ENCODE measurements around the gene DLK1. TPM values are rescaled to one million over a fixed set of nuclear protein-coding genes. Genes with fewer than 3 reads are reported as not detected.

DLK1 gene
- total RNA-seq, 1 donor from 2014 or later = 4.4 TPM

DNA sequence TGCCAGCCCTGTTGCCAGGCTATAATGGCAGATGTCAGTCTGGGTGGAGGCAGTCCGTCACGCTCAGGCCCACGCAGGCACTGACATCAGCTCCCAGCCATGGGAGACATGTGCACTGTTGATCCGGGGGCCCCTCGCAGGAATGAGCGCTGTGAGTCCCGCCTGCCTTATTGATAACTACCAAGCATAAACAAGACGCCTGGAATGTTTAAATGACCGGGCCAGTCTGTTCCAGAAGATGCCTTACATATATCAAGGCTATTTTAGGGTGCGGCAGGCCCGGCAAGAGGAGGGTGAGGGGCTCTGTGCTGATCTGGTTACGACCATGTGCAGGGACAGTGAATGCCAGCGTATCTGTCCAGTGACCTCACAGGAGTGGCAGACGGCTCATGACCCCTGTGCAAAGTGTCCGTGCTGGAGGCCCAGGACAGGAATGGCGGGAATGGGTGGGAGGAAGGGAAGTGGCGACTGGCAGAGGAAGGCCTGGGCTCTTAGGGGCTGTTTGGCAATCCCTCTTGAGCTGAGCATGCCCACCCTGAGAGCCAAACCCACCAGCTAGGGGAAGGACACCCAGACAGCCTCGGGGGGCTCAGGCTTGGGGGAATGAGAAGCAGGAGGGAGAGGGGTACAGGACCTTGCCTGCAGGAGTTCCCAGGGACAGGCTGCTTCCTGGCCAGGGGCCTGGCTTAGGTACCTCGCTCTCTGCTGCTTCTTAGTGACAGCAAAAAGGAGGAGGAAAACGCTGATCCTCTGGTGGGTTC is 49.3 kb downstream of the DLK1 start:
- Mint-ChIP-seq H3K4me3 (no peak overlapping the region), H3K36me3 (ENCODE audit: low read depth) (peaks cover 3% of the 10 kb centered on the region), H3K9me3 (peaks cover 4% of the 10 kb centered on the region), H3K27me3 (ENCODE audit: low read depth) (no peaks in the 10 kb centered on the region), H3K27ac (ENCODE audit: unreplicated experiment) (peak overlapping the region; percentile 86), H3K4me1 (peaks cover 17% of the 10 kb centered on the region)
- no peak for DNase-seq (ENCODE audit: low read depth, low spot score)
- TF ChIP-seq, protein P1, sequence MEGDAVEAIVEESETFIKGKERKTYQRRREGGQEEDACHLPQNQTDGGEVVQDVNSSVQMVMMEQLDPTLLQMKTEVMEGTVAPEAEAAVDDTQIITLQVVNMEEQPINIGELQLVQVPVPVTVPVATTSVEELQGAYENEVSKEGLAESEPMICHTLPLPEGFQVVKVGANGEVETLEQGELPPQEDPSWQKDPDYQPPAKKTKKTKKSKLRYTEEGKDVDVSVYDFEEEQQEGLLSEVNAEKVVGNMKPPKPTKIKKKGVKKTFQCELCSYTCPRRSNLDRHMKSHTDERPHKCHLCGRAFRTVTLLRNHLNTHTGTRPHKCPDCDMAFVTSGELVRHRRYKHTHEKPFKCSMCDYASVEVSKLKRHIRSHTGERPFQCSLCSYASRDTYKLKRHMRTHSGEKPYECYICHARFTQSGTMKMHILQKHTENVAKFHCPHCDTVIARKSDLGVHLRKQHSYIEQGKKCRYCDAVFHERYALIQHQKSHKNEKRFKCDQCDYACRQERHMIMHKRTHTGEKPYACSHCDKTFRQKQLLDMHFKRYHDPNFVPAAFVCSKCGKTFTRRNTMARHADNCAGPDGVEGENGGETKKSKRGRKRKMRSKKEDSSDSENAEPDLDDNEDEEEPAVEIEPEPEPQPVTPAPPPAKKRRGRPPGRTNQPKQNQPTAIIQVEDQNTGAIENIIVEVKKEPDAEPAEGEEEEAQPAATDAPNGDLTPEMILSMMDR (conservative IDR thresholded peaks at IDR 0.05) = no peak

DNA sequence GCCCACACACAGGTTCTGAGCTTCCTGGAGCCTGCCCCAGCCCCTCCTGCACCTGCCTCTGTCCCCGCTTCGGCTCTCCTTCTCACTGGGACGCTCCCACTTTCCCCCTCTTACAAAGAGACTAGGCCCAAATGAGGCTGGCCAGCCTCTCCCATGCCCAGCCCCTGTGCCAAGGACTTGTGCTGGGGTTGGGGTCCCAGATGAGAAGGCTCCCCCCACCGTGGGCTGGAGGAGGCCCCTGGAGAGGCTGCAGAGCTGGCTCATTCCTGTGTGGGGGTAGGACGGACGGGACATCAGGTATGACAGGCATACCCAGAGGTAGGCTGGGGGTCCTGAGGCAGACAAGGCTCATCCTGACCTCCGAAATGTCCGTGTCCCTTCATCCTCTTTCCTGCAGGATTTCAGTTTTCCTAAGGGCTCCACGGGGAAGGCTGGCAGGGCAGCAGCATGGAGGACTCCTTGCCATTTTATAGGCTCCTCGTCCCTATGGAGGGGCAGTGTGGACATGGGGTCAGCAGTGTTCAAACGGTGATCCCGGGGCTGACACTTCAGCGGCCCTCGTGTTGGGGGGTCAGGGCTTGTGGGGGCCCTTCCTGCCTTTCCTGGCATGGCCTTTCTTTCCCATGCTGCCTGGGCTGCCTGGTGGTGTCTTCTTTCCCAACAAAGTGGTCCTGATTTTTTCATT is 50.1 kb downstream of the DLK1 start:
- H3K27me3 Mint-ChIP-seq (ENCODE audit: low read depth) = no peaks in the 10 kb centered on the region
- H3K4me1 Mint-ChIP-seq = peaks cover 13% of the 10 kb centered on the region
- H3K36me3 Mint-ChIP-seq (ENCODE audit: low read depth) = no peaks in the 10 kb centered on the region
- TF ChIP-seq, protein P1 (conservative IDR thresholded peaks at IDR 0.05) = no peak
- H3K4me3 Mint-ChIP-seq = no peak overlapping the region
- no peak overlapping the region for H3K27ac Mint-ChIP-seq (ENCODE audit: unreplicated experiment)
- DNase-seq (ENCODE audit: low read depth, low spot score) = no peak
- H3K9me3 Mint-ChIP-seq = no peaks in the 10 kb centered on the region

DNA sequence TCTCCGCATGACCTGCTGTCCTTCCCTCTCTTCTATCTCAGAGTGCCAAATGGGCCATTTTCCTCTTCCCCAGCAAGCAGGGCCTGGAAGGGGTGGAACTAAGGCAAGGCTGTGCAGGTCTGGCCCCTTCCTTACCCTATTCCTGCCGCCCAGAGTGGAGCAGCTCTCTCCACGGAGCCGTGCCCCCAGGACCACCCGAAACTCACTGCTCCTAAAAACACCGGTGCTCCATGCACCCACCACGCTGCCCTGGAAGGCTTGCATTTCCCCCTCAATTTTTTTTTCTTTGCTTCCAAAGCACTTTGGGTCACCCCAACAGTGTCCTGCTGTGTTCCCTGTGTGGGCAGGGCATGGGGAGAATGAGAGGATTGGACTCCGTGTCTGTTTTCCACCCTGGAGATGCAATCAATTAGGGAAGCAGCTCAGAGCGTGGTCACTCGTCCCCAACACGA is 50.7 kb downstream of the DLK1 start:
- H3K27ac Mint-ChIP-seq (ENCODE audit: unreplicated experiment) = no peak overlapping the region
- TF ChIP-seq, protein P1 (conservative IDR thresholded peaks at IDR 0.05) = no peak
- no peaks in the 10 kb centered on the region for H3K27me3 Mint-ChIP-seq (ENCODE audit: low read depth)

DNA sequence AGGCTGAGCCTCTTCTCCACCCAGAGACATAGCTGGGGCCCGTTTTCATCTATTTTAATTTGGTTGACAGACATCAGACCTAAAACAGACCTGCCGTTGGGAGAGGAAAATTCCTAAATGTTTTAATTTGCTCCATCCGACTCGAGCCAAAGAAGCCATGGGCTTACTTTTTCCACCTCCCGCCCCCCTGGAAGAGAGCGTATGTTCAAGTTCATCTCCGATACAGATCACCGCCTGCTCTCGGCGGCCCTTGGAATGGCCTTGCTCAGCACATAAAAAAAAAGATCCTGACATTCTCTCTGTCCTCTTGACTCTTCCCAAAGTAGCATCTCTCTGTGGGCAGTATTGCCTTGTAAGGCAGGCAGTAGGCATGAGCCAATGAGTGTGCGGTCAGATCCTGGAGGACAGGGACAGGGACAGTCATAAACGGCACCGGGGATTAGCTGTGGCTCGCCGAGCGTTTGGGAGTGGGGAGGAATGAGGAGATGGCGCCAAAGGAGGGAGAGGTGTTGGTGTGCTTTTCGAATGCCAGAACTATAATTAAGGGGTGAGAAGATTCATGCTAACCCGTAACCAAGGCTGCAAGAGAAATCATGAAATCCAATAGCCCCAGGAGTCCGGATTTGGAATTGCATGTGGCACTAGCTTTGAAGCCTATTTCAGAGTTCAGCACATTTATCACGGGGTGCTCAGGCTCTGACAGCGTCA is 51.3 kb downstream of the DLK1 start:
- TF ChIP-seq, protein P1 (conservative IDR thresholded peaks at IDR 0.05) = no peak
- H3K4me3 Mint-ChIP-seq = no peak overlapping the region
- DNase-seq (ENCODE audit: low read depth, low spot score) = no peak

More for the DNA sequence above, 50.7 kb downstream of the DLK1 start:
- H3K9me3 Mint-ChIP-seq = no peaks in the 10 kb centered on the region
- peaks cover 19% of the 10 kb centered on the region for H3K4me1 Mint-ChIP-seq
- H3K36me3 Mint-ChIP-seq (ENCODE audit: low read depth) = no peaks in the 10 kb centered on the region
- DNase-seq (ENCODE audit: low read depth, low spot score) = no peak
- H3K4me3 Mint-ChIP-seq = no peak overlapping the region

DNA sequence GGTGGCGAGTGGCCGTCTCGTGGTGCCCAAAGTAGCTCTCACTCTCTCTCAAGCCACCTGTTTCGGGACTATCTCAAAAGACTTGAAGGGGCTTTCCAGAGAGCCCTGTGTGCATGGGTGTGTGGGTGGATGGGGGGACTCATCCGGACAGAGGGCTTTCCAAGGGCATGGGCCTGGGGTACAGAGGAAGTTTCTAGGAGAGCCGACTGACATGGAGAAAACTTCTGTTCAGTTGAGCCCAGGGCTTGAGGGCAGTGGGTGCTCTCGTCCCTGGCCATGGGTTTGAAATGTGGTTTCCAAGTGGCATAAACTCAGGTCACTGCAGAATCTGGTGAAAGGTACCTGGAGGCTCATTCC is 51.8 kb downstream of the DLK1 start:
- no peak for DNase-seq (ENCODE audit: low read depth, low spot score)
- H3K9me3 Mint-ChIP-seq = no peaks in the 10 kb centered on the region
- H3K4me1 Mint-ChIP-seq = peaks cover 28% of the 10 kb centered on the region
- H3K27me3 Mint-ChIP-seq (ENCODE audit: low read depth) = no peaks in the 10 kb centered on the region
- H3K27ac Mint-ChIP-seq (ENCODE audit: unreplicated experiment) = no peak overlapping the region
- TF ChIP-seq, protein P1 (conservative IDR thresholded peaks at IDR 0.05) = no peak
- no peak overlapping the region for H3K4me3 Mint-ChIP-seq
- H3K36me3 Mint-ChIP-seq (ENCODE audit: low read depth) = no peaks in the 10 kb centered on the region

More for the DNA sequence above, 51.3 kb downstream of the DLK1 start:
- Mint-ChIP-seq H3K4me1 (peaks cover 25% of the 10 kb centered on the region), H3K9me3 (no peaks in the 10 kb centered on the region), H3K27me3 (ENCODE audit: low read depth) (no peaks in the 10 kb centered on the region), H3K27ac (ENCODE audit: unreplicated experiment) (no peak overlapping the region), H3K36me3 (ENCODE audit: low read depth) (no peaks in the 10 kb centered on the region)

All from neural crest cell (in vitro differentiated cells).